H7 (cell line): ENCODE data around the gene RAB7B. TPM values are rescaled to one million over a fixed set of nuclear protein-coding genes. Genes with fewer than 3 reads are reported as not detected.

Source experiments
- DNase-seq: peaks from one replicate; pipeline ENCODE4 v3.0.0; 2012
- H3K27me3 ChIP-seq: 2 replicates; pipeline ENCODE4 v1.6.0; 2011; ENCODE audit warnings: mild to moderate bottlenecking, low read length; ENCODE audit not compliant: control insufficient read depth, insufficient read depth
- H3K36me3 ChIP-seq: replicated peaks from 2 replicates; pipeline ENCODE4 v1.5.1; 2011; ENCODE audit warnings: low read length; ENCODE audit not compliant: control insufficient read depth, insufficient read depth
- H3K4me3 ChIP-seq: 2 replicates; pipeline ENCODE4 v1.5.1; 2011; ENCODE audit warnings: low read depth, mild to moderate bottlenecking, control low read depth, low read length, moderate library complexity; ENCODE audit not compliant: insufficient read depth
- total RNA-seq: library from RNA; depleted of rRNA; stranded (reverse); fragments of >200 nt; shearing (Covaris generic); gene quantifications from 2 replicates; pipeline ENCODE4 v1.2.3, GENCODE V29; 2014

RAB7B gene
- total RNA-seq, 1 experiment from 2014 or later, result not detected

GRCh38 chr1:206013026-206013795 is 10.0 kb upstream of the RAB7B start:
- Histone ChIP-seq H3K4me3 (no peak overlapping the region), H3K36me3 (no peaks in the 10 kb centered on the region), H3K27me3 (no peaks in the 10 kb centered on the region)
- no peak for DNase-seq

GRCh38 chr1:206012086-206012859 is 9.1 kb upstream of the RAB7B start:
- Histone ChIP-seq H3K4me3 (no peak overlapping the region), H3K27me3 (no peaks in the 10 kb centered on the region), H3K36me3 (no peaks in the 10 kb centered on the region)
- peak; percentile 40 for DNase-seq

- no peak overlapping the region for H3K4me3 ChIP-seq
- DNase-seq, result no peak
- H3K36me3 ChIP-seq, result no peaks in the 10 kb centered on the region
- no peaks in the 10 kb centered on the region for H3K27me3 ChIP-seq
These were observed 7.9 kb upstream of the RAB7B start for GRCh38 chr1:206011057-206011456.

GRCh38 chr1:206010060-206010459 is 6.9 kb upstream of the RAB7B start:
- Histone ChIP-seq H3K4me3 (no peak overlapping the region), H3K36me3 (no peaks in the 10 kb centered on the region), H3K27me3 (no peaks in the 10 kb centered on the region)
- DNase-seq, result no peak

- no peak for DNase-seq
- H3K36me3 ChIP-seq, result no peaks in the 10 kb centered on the region
- H3K4me3 ChIP-seq, result no peak overlapping the region
- H3K27me3 ChIP-seq, result no peaks in the 10 kb centered on the region
These were observed 3.8 kb upstream of the RAB7B start for GRCh38 chr1:206006946-206007345.

- no peak for DNase-seq
- no peaks in the 10 kb centered on the region for H3K36me3 ChIP-seq
- no peak overlapping the region for H3K4me3 ChIP-seq
- H3K27me3 ChIP-seq, result no peaks in the 10 kb centered on the region
These were observed 2.6 kb upstream of the RAB7B start for GRCh38 chr1:206005778-206006180.

GRCh38 chr1:206005234-206005633 is 2.0 kb upstream of the RAB7B start:
- no peak for DNase-seq
- no peak overlapping the region for H3K4me3 ChIP-seq
- H3K36me3 ChIP-seq, result no peaks in the 10 kb centered on the region

GRCh38 chr1:206004826-206005225 is 1.6 kb upstream of the RAB7B start:
- Histone ChIP-seq H3K27me3 (no peaks in the 10 kb centered on the region), H3K36me3 (no peaks in the 10 kb centered on the region), H3K4me3 (no peak overlapping the region)
- DNase-seq, result no peak

More at GRCh38 chr1:206005234-206005633, 2.0 kb upstream of the RAB7B start:
- no peaks in the 10 kb centered on the region for H3K27me3 ChIP-seq

GRCh38 chr1:206003854-206004800 is 932 bp upstream of the RAB7B start:
- no peak overlapping the region for H3K4me3 ChIP-seq
- DNase-seq, result no peak
- no peaks in the 10 kb centered on the region for H3K36me3 ChIP-seq
- no peaks in the 10 kb centered on the region for H3K27me3 ChIP-seq

GRCh38 chr1:206002160-206002559 is 1.0 kb downstream of the RAB7B start:
- no peaks in the 10 kb centered on the region for H3K36me3 ChIP-seq
- H3K4me3 ChIP-seq, result no peak overlapping the region
- peaks cover 2% of the 10 kb centered on the region for H3K27me3 ChIP-seq
- DNase-seq, result no peak

GRCh38 chr1:206001476-206001888 is 1.7 kb downstream of the RAB7B start:
- peaks cover 5% of the 10 kb centered on the region for H3K27me3 ChIP-seq
- no peaks in the 10 kb centered on the region for H3K36me3 ChIP-seq
- DNase-seq, result no peak
- H3K4me3 ChIP-seq, result no peak overlapping the region

GRCh38 chr1:206000641-206001339 is 2.4 kb downstream of the RAB7B start:
- no peak for DNase-seq
- Histone ChIP-seq H3K36me3 (no peaks in the 10 kb centered on the region), H3K4me3 (no peak overlapping the region), H3K27me3 (peaks cover 5% of the 10 kb centered on the region)

GRCh38 chr1:205998457-205999241 is 4.5 kb downstream of the RAB7B start:
- no peak for DNase-seq
- Histone ChIP-seq H3K27me3 (peaks cover 5% of the 10 kb centered on the region), H3K36me3 (no peaks in the 10 kb centered on the region), H3K4me3 (no peak overlapping the region)
